ENCODE results near the gene A2M. TPM values are rescaled to one million over a fixed set of nuclear protein-coding genes. Genes with fewer than 3 reads are reported as not detected.

Gene A2M
- total RNA-seq, 1 donor from 2014 or later: 4.2 TPM

GRCh38 chr12:9127484-9127883 lies 11.8 kb upstream of the A2M start:
- no peaks in the 10 kb centered on the region for H3K4me1 Mint-ChIP-seq (ENCODE audit: low read depth, unreplicated experiment)
- no peak overlapping the region for H3K27ac Mint-ChIP-seq (ENCODE audit: unreplicated experiment)
- H3K9me3 ChIP-seq (ENCODE audit: insufficient read depth, low read depth, low read length): no peaks in the 10 kb centered on the region
- no peaks in the 10 kb centered on the region for H3K79me2 ChIP-seq (ENCODE audit: insufficient read depth, low read length)
- no peaks in the 10 kb centered on the region for H3K36me3 Mint-ChIP-seq (ENCODE audit: low read depth, unreplicated experiment)
- no peaks in the 10 kb centered on the region for H3K4me1 ChIP-seq (ENCODE audit: insufficient read depth, low read length)
- no peak overlapping the region for H3K9ac ChIP-seq (ENCODE audit: low read length)
- H3K4me3 Mint-ChIP-seq (ENCODE audit: unreplicated experiment): no peak overlapping the region
- no peaks in the 10 kb centered on the region for H3K27me3 Mint-ChIP-seq (ENCODE audit: low read depth, unreplicated experiment)
- H3K27me3 ChIP-seq (ENCODE audit: insufficient read depth, low read length): no peaks in the 10 kb centered on the region
- FAIRE-seq (no peak), DNase-seq (ENCODE audit: low read depth) (no peak)
- TF ChIP-seq CTCF (IDR thresholded peaks at IDR 0.05; ENCODE audit: insufficient read depth, low read depth, low read length) (no peak), EZH2 (IDR thresholded peaks at IDR 0.05; ENCODE audit: insufficient read depth, low read length) (no peak)
- no peak overlapping the region for H2AFZ ChIP-seq (ENCODE audit: low read depth, low read length)
- H3K4me2 ChIP-seq (ENCODE audit: low read length): no peak overlapping the region
- no peak overlapping the region for H3K27ac ChIP-seq (ENCODE audit: low read depth, low read length)
- H3K9me3 Mint-ChIP-seq (ENCODE audit: unreplicated experiment): no peaks in the 10 kb centered on the region
- H3K36me3 ChIP-seq (ENCODE audit: insufficient read depth, low read length): no peaks in the 10 kb centered on the region
- H4K20me1 ChIP-seq (ENCODE audit: insufficient read depth, low read length): no peaks in the 10 kb centered on the region
- H3K4me3 ChIP-seq (ENCODE audit: insufficient read depth, low read depth, low read length): no peak overlapping the region

GRCh38 chr12:9124383-9125031 lies 8.8 kb upstream of the A2M start:
- no peaks in the 10 kb centered on the region for H3K4me1 Mint-ChIP-seq (ENCODE audit: low read depth, unreplicated experiment)
- no peaks in the 10 kb centered on the region for H3K9me3 ChIP-seq (ENCODE audit: insufficient read depth, low read depth, low read length)
- H3K27ac ChIP-seq (ENCODE audit: low read depth, low read length): no peak overlapping the region
- no peaks in the 10 kb centered on the region for H4K20me1 ChIP-seq (ENCODE audit: insufficient read depth, low read length)
- DNase-seq (ENCODE audit: low read depth) (no peak), FAIRE-seq (no peak)
- no peaks in the 10 kb centered on the region for H3K36me3 ChIP-seq (ENCODE audit: insufficient read depth, low read length)
- H3K27me3 Mint-ChIP-seq (ENCODE audit: low read depth, unreplicated experiment): no peaks in the 10 kb centered on the region
- no peak overlapping the region for H3K9ac ChIP-seq (ENCODE audit: low read length)
- no peak overlapping the region for H2AFZ ChIP-seq (ENCODE audit: low read depth, low read length)
- no peak overlapping the region for H3K4me3 ChIP-seq (ENCODE audit: insufficient read depth, low read depth, low read length)
- TF ChIP-seq EZH2 (IDR thresholded peaks at IDR 0.05; ENCODE audit: insufficient read depth, low read length) (no peak), CTCF (IDR thresholded peaks at IDR 0.05; ENCODE audit: insufficient read depth, low read depth, low read length) (no peak)
- H3K27me3 ChIP-seq (ENCODE audit: insufficient read depth, low read length): no peaks in the 10 kb centered on the region
- H3K36me3 Mint-ChIP-seq (ENCODE audit: low read depth, unreplicated experiment): no peaks in the 10 kb centered on the region
- H3K27ac Mint-ChIP-seq (ENCODE audit: unreplicated experiment): no peak overlapping the region
- H3K4me2 ChIP-seq (ENCODE audit: low read length): no peak overlapping the region
- H3K9me3 Mint-ChIP-seq (ENCODE audit: unreplicated experiment): no peaks in the 10 kb centered on the region
- H3K79me2 ChIP-seq (ENCODE audit: insufficient read depth, low read length): no peaks in the 10 kb centered on the region
- no peak overlapping the region for H3K4me3 Mint-ChIP-seq (ENCODE audit: unreplicated experiment)
- no peaks in the 10 kb centered on the region for H3K4me1 ChIP-seq (ENCODE audit: insufficient read depth, low read length)

GRCh38 chr12:9123781-9124382 lies 8.2 kb upstream of the A2M start:
- no peaks in the 10 kb centered on the region for H3K4me1 Mint-ChIP-seq (ENCODE audit: low read depth, unreplicated experiment)
- Histone ChIP-seq H4K20me1 (ENCODE audit: insufficient read depth, low read length) (no peaks in the 10 kb centered on the region), H3K4me2 (ENCODE audit: low read length) (no peak overlapping the region), H3K36me3 (ENCODE audit: insufficient read depth, low read length) (no peaks in the 10 kb centered on the region), H3K79me2 (ENCODE audit: insufficient read depth, low read length) (no peaks in the 10 kb centered on the region), H3K27me3 (ENCODE audit: insufficient read depth, low read length) (no peaks in the 10 kb centered on the region), H2AFZ (ENCODE audit: low read depth, low read length) (no peak overlapping the region), H3K4me3 (ENCODE audit: insufficient read depth, low read depth, low read length) (no peak overlapping the region), H3K4me1 (ENCODE audit: insufficient read depth, low read length) (no peaks in the 10 kb centered on the region), H3K9ac (ENCODE audit: low read length) (no peak overlapping the region), H3K27ac (ENCODE audit: low read depth, low read length) (no peak overlapping the region), H3K9me3 (ENCODE audit: insufficient read depth, low read depth, low read length) (no peaks in the 10 kb centered on the region)
- H3K4me3 Mint-ChIP-seq (ENCODE audit: unreplicated experiment): no peak overlapping the region
- DNase-seq (ENCODE audit: low read depth) (no peak), FAIRE-seq (no peak)
- TF ChIP-seq EZH2 (IDR thresholded peaks at IDR 0.05; ENCODE audit: insufficient read depth, low read length) (no peak), CTCF (IDR thresholded peaks at IDR 0.05; ENCODE audit: insufficient read depth, low read depth, low read length) (no peak)
- no peaks in the 10 kb centered on the region for H3K27me3 Mint-ChIP-seq (ENCODE audit: low read depth, unreplicated experiment)
- no peak overlapping the region for H3K27ac Mint-ChIP-seq (ENCODE audit: unreplicated experiment)
- H3K9me3 Mint-ChIP-seq (ENCODE audit: unreplicated experiment): no peaks in the 10 kb centered on the region
- H3K36me3 Mint-ChIP-seq (ENCODE audit: low read depth, unreplicated experiment): no peaks in the 10 kb centered on the region
